Measurements from ENCODE around the gene NLRP10.

GRCh38 chr11:7931168-7931567, 34.1 kb downstream of the NLRP10 start, which contains the start of gene OR10A6:
- TF ChIP-seq CTCF (IDR thresholded peaks at IDR 0.05), result no peak
- TF ChIP-seq POLR2A (IDR thresholded peaks at IDR 0.05), result no peak
